Measurements from ENCODE around the gene GPC6.
"Not testable (repeated sequence)": the region's sequence is repeated elsewhere in the genome, so short reads cannot be mapped to it uniquely, and the experiment has no call there.

GPC6 gene

DNA sequence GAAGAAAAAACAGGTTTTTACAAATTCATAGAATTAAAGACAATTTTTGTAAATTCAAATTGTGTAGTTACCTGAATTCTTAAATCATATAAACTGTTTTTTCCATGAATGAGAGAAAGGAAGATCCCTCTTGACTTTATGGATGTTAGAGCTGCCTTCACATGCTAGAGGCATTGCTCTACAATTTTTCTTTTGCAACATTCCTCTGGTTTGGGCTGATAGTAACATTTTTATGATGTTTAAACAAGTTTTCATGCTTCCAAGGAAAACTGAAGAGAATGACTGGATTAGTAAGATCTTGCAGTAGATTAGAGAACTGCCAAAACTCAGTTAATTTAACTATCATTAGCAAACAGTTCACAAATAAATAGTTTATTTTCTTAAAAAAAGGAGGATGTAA lies 250.6 kb downstream of the GPC6 start:
- peak; percentile 40 for DNase-seq (ENCODE audit: low read depth)
- H3K4me3 ChIP-seq (ENCODE audit: low read length) = no peak overlapping the region
- TF ChIP-seq, protein P1, sequence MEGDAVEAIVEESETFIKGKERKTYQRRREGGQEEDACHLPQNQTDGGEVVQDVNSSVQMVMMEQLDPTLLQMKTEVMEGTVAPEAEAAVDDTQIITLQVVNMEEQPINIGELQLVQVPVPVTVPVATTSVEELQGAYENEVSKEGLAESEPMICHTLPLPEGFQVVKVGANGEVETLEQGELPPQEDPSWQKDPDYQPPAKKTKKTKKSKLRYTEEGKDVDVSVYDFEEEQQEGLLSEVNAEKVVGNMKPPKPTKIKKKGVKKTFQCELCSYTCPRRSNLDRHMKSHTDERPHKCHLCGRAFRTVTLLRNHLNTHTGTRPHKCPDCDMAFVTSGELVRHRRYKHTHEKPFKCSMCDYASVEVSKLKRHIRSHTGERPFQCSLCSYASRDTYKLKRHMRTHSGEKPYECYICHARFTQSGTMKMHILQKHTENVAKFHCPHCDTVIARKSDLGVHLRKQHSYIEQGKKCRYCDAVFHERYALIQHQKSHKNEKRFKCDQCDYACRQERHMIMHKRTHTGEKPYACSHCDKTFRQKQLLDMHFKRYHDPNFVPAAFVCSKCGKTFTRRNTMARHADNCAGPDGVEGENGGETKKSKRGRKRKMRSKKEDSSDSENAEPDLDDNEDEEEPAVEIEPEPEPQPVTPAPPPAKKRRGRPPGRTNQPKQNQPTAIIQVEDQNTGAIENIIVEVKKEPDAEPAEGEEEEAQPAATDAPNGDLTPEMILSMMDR (conservative IDR thresholded peaks at IDR 0.05; ENCODE audit: low read length) = no peak

- TF ChIP-seq, protein P1 (conservative IDR thresholded peaks at IDR 0.05; ENCODE audit: low read length) = no peak
- no peak overlapping the region for H3K4me3 ChIP-seq (ENCODE audit: low read length)
- DNase-seq (ENCODE audit: low read depth) = no peak
These were observed 254.0 kb downstream of the GPC6 start for GRCh38 chr13:93480553-93481106.

- H3K4me3 ChIP-seq (ENCODE audit: low read length); DNase-seq (ENCODE audit: low read depth): not testable (repeated sequence)
These were observed 269.5 kb downstream of the GPC6 start for GRCh38 chr13:93496117-93496516.

DNA sequence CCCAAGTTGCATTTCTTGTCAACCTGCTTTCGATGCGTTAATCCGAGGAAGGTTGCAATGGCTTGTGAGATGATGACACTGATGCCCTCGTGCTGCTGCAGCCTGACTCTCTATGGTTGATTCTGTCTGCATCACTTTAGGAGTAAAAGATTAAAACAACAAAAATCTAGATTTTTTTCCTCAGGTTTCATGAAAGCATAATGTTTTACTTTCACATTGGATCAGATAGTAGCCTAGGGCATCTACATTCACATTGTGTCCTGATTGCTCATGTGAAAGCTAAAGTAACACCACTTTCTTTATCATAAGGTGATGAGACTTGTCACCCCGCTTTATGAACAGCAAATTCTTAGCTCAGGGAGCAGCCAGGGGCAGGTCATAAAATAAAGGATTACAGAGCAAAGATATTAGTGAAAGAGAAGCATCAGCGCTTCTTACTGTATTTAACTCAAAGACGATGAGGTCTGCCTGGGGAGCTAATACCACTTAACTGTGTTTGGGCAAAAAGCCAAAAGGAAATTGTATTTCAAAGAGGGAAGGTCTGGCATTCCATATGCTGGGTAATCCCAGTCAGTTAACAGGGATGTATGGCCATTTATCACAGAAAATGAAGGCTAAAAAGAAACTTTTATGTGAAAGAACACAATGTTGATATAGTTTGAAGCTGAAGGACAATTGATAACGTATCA lies 270.5 kb downstream of the GPC6 start:
- TF ChIP-seq, protein P1 (conservative IDR thresholded peaks at IDR 0.05; ENCODE audit: low read length) = no peak
- no peak for DNase-seq (ENCODE audit: low read depth)
- H3K4me3 ChIP-seq (ENCODE audit: low read length) = no peak overlapping the region

GRCh38 chr13:93499991-93500390 lies 273.4 kb downstream of the GPC6 start:
- peak; percentile 19 for DNase-seq (ENCODE audit: low read depth)
- TF ChIP-seq, protein P1 (conservative IDR thresholded peaks at IDR 0.05; ENCODE audit: low read length) = no peak
- no peak overlapping the region for H3K4me3 ChIP-seq (ENCODE audit: low read length)

- TF ChIP-seq, protein P1 (conservative IDR thresholded peaks at IDR 0.05; ENCODE audit: low read length) = no peak
- H3K4me3 ChIP-seq (ENCODE audit: low read length) = no peak overlapping the region
- no peak for DNase-seq (ENCODE audit: low read depth)
These were observed 275.5 kb downstream of the GPC6 start for GRCh38 chr13:93502071-93502470.

DNA sequence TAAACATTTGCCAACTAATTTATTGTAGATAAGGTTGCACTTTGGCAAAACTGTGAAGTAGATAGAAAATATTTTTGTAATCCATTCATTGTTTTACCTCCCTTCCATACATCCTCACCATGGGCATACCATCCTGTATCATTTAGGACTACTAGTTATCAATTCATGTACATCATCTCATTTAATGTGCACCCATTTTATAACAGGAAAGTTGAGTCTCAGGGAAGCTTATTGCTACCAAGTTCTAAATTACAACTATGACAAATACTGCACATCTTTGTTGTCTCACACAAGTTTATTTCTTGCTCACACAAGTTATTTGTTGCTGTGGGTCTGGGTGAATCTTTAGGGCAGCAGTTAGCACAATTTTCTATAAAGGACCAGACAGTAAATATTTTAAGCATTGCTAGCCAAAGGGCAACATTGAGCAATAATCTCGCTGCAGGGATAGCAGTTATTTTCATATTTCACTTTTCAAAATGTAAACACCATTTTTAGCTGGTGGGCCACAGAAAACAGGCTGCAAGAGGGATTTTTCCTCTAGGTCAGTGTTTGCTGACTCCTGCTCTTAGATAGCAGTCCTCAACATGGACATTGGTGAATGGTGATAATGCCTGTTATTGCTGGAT lies 276.5 kb downstream of the GPC6 start:
- no peak overlapping the region for H3K4me3 ChIP-seq (ENCODE audit: low read length)
- TF ChIP-seq, protein P1 (conservative IDR thresholded peaks at IDR 0.05; ENCODE audit: low read length) = no peak
- DNase-seq (ENCODE audit: low read depth) = no peak
